GM18519 (cell line): ENCODE data around the gene CERT1.

ENCODE experiments used
- ATAC-seq: cut with Tn5 transposase; IDR thresholded peaks from one replicate; pipeline ENCODE4 v1.9.1; 2021; ENCODE audit warnings: mild to moderate bottlenecking, moderate library complexity; ENCODE audit not compliant: unreplicated experiment, low FRiP score

Gene CERT1

DNA sequence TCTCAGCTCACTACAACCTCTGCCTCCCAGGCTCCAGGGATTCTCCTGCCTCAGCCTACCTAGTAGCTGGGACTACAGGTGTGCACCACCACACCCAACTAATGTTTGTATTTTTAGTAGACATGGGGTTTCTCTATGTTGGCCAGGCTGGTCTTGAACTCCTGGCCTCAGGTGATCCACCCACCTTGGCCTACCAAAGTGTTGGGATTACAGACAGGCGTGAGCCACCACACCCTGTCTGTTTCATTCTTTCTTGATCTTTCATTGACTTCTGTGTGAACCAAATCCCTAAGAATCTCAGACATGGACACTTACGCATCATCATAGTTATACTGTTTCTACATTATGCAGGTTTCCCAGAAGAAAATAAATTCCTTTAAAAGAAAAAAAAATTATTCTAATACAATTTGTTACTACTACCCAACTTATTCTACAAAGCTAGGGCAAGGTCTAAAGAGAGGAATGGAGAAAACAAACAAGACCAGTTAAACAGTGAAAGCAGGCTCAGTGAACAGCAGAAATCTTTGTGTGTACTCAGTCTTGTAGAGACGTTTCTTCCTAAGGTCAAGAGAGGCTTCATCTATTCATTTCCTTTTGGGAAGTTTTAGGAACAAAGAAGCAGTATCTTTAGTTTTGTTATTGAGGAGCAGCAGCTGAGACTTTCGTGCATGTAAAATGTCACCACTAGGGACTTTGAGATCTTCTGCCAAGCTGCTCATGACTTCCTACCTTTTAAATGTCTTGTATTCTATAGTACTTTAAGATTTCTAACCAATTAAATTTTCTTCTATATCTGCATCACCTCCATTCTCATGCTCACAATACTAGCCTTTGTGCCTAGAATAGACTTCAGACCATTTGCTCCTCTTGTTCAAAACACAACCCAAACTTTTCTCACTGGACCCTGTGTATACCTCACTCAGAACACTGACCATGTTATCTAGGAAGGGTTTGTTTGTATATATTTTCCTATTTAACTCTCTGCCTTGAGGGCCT, 180.0 kb downstream of the CERT1 start:
- ATAC-seq, result no peak

DNA sequence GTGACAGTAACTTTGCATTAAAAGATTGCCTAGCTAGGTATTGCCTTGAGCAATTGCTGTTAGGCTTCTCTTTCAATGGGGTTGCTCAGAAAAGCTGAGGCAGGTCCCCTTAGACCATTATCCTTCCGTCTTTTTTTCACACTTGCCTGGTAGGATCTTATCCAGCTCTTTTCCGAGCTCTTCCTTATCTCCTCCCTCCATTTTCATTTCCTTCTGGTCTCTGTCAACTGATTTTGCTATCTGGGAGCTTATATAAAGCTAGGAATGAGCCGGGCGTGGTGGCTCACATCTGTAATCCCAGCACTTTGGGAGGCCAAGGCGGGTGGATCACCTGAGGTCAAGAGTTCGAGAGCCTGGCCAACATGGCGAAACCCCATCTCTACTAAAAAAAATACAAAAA, 181.0 kb downstream of the CERT1 start:
- ATAC-seq, result no peak
